ENCODE data around the gene EBF3.

- TF ChIP-seq CTCF (conservative IDR thresholded peaks at IDR 0.05 in 1 of 2, IDR thresholded peaks at IDR 0.05 in 1 of 2; ENCODE audit: extremely low read depth in 1 of 2, insufficient read depth in 1 of 2, low read depth in 1 of 2, low read length in 2 of 2) (no peak), EZH2 (IDR thresholded peaks at IDR 0.05; ENCODE audit: borderline replicate concordance, low read length) (no peak)
These were observed 77.8 kb downstream of the EBF3 start for GRCh38 chr10:129886263-129886662.

All from mammary epithelial cell (primary cell).